ENCODE results near the gene GRID1.

The GRID1 gene

GRCh38 chr10:86285136-86285790 is 81.3 kb downstream of the GRID1 start:
- DNase-seq (ENCODE audit: low spot score in 2 of 2), result no peak
- in situ Hi-C loops (cut with MboI; ENCODE audit: low sequenced_read_pairs), result no loop called here

GRCh38 chr10:86284355-86285105 is 82.1 kb downstream of the GRID1 start:
- Histone ChIP-seq H3K36me3 (replicated peaks) (no peaks in the 10 kb centered on the region), H3K4me1 (no peaks in the 10 kb centered on the region), H3K27me3 (ENCODE audit: low read depth) (no peaks in the 10 kb centered on the region), H3K9me3 (peaks cover 3% of the 10 kb centered on the region; the same call in 1 of the 2 replicates), H3K4me3 (no peak overlapping the region)
- in situ Hi-C loops (cut with MboI; ENCODE audit: low sequenced_read_pairs), result no loop called here
- no peak for DNase-seq (ENCODE audit: low spot score in 2 of 2)

More at GRCh38 chr10:86285136-86285790, 81.3 kb downstream of the GRID1 start:
- H3K4me1 ChIP-seq, result no peaks in the 10 kb centered on the region
- H3K27me3 ChIP-seq (ENCODE audit: low read depth), result no peaks in the 10 kb centered on the region
- no peak overlapping the region for H3K4me3 ChIP-seq
- H3K9me3 ChIP-seq, result no peaks in the 10 kb centered on the region
- no peaks in the 10 kb centered on the region for H3K36me3 ChIP-seq (replicated peaks)

DNA sequence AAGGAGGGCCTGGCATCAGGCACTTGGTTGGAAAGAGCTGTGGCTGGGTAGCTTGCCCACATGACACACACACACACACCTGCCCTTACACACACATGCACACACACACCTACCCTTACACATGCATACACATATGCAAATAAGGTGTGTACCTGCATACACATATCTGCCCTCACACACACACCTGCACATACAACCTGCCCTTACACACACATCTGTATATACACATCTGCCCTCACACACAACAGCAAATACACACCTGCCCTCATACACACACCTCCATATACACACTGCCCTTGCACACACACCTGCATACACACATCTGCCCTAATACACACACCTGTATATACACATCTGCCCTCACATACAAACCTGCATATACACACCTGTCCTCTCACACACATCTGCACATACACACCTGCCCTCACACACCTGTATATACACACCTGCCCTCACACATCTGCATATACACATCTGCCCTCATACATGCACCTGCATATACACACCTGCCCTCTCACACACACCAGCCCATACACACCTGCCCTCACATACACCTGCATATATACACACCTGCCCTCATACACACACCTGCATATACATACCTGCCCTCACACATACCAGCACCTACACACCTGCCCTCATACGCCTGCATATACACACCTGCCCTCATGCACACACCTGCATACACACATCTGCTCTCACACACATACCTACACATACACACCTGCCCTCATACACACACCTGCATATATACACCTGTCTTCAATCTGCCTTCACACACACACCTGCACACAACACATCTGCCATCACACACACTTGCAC is 82.9 kb downstream of the GRID1 start:
- H3K9me3 ChIP-seq, result peaks cover 3% of the 10 kb centered on the region; the same call in 1 of the 2 replicates
- no peaks in the 10 kb centered on the region for H3K4me1 ChIP-seq
- no peak overlapping the region for H3K4me3 ChIP-seq
- H3K27me3 ChIP-seq (ENCODE audit: low read depth), result no peaks in the 10 kb centered on the region
- in situ Hi-C loops (cut with MboI; ENCODE audit: low sequenced_read_pairs), result no loop called here
- no peaks in the 10 kb centered on the region for H3K36me3 ChIP-seq (replicated peaks)
- DNase-seq (ENCODE audit: low spot score in 2 of 2), result no peak

- Histone ChIP-seq H3K4me1 (no peaks in the 10 kb centered on the region), H3K36me3 (replicated peaks) (no peaks in the 10 kb centered on the region), H3K9me3 (peaks cover 3% of the 10 kb centered on the region; the same call in 1 of the 2 replicates), H3K27me3 (ENCODE audit: low read depth) (no peaks in the 10 kb centered on the region), H3K4me3 (no peak overlapping the region)
- DNase-seq (ENCODE audit: low spot score in 2 of 2), result no peak
- in situ Hi-C loops (cut with MboI; ENCODE audit: low sequenced_read_pairs), result no loop called here
Observed at GRCh38 chr10:86282664-86283465, 83.7 kb downstream of the GRID1 start.

- no peaks in the 10 kb centered on the region for H3K36me3 ChIP-seq (replicated peaks)
- peaks cover 3% of the 10 kb centered on the region; the same call in 1 of the 2 replicates for H3K9me3 ChIP-seq
- H3K27me3 ChIP-seq (ENCODE audit: low read depth), result no peaks in the 10 kb centered on the region
- H3K4me1 ChIP-seq, result no peaks in the 10 kb centered on the region
- H3K4me3 ChIP-seq, result no peak overlapping the region
- DNase-seq (ENCODE audit: low spot score in 2 of 2), result no peak
- in situ Hi-C loops (cut with MboI; ENCODE audit: low sequenced_read_pairs), result no loop called here
Observed at GRCh38 chr10:86281396-86281795, 85.2 kb downstream of the GRID1 start.

- in situ Hi-C loops (cut with MboI; ENCODE audit: low sequenced_read_pairs), result no loop called here
- no peaks in the 10 kb centered on the region for H3K9me3 ChIP-seq
- no peaks in the 10 kb centered on the region for H3K36me3 ChIP-seq (replicated peaks)
- no peaks in the 10 kb centered on the region for H3K27me3 ChIP-seq (ENCODE audit: low read depth)
- no peak for DNase-seq (ENCODE audit: low spot score in 2 of 2)
- H3K4me3 ChIP-seq, result no peak overlapping the region
- H3K4me1 ChIP-seq, result no peaks in the 10 kb centered on the region
Observed at GRCh38 chr10:86269332-86269731, 97.3 kb downstream of the GRID1 start.

DNA sequence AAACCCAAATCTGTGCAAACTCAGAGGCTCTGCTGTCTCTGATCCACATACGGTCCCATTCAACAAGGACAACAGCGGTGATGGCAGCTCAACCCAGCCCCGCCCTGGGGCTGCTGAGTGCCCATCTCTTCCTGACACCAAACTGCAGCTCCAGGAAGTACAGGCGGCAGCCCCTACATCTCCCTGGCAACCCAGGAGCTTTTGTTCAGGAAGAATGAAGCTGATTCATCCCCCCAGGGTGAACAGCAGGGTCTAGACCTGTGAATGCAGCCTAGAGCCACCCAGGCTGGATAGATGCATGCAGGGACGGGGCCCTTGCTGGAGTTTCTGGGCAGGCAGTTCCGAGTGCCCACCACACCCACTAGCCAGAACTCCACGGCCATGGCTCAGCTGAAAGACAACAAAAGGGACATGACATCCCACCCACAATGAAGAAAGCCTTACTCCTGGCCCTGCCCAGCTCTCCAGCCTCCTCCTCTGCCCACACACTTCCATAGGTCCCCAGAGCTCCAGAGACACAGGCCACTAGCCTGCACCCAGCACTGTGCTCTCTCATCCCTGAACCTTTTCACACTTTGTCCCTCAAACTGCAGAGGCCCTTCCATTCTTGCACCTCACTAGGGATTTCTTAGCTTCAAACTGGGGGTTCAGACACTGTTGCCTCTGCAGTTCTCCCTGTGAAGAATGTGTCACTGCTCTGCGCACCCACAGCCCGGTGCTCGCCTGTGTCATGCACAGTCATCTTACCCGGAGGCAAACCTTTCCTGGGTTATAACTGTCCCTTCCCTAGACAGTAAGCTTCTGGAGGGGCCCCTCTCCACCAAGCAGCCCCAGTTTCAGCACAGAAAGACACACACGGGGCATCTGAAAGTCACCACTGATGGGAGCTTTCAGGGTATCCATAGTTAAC is 99.1 kb downstream of the GRID1 start:
- Histone ChIP-seq H3K36me3 (replicated peaks) (no peaks in the 10 kb centered on the region), H3K9me3 (no peaks in the 10 kb centered on the region), H3K4me3 (no peak overlapping the region), H3K27me3 (ENCODE audit: low read depth) (no peaks in the 10 kb centered on the region), H3K4me1 (no peaks in the 10 kb centered on the region)
- in situ Hi-C loops (cut with MboI; ENCODE audit: low sequenced_read_pairs), result no loop called here
- peak in 1 of 2 experiments; percentile 34 for DNase-seq (ENCODE audit: low spot score in 2 of 2)

GRCh38 chr10:86266446-86267242 is 100.0 kb downstream of the GRID1 start:
- no peaks in the 10 kb centered on the region for H3K4me1 ChIP-seq
- no peak for DNase-seq (ENCODE audit: low spot score in 2 of 2)
- no peak overlapping the region for H3K4me3 ChIP-seq
- in situ Hi-C loops (cut with MboI; ENCODE audit: low sequenced_read_pairs), result no loop called here
- H3K9me3 ChIP-seq, result no peaks in the 10 kb centered on the region
- no peaks in the 10 kb centered on the region for H3K36me3 ChIP-seq (replicated peaks)
- no peaks in the 10 kb centered on the region for H3K27me3 ChIP-seq (ENCODE audit: low read depth)

GRCh38 chr10:86265895-86266259 is 100.7 kb downstream of the GRID1 start:
- Histone ChIP-seq H3K27me3 (ENCODE audit: low read depth) (no peaks in the 10 kb centered on the region), H3K4me3 (no peak overlapping the region), H3K4me1 (no peaks in the 10 kb centered on the region), H3K36me3 (replicated peaks) (no peaks in the 10 kb centered on the region), H3K9me3 (no peaks in the 10 kb centered on the region)
- in situ Hi-C loops (cut with MboI; ENCODE audit: low sequenced_read_pairs), result no loop called here
- DNase-seq (ENCODE audit: low spot score in 2 of 2), result no peak

GRCh38 chr10:86265236-86265894 is 101.2 kb downstream of the GRID1 start:
- Histone ChIP-seq H3K9me3 (no peaks in the 10 kb centered on the region), H3K4me1 (no peaks in the 10 kb centered on the region), H3K36me3 (replicated peaks) (no peaks in the 10 kb centered on the region), H3K4me3 (no peak overlapping the region), H3K27me3 (ENCODE audit: low read depth) (no peaks in the 10 kb centered on the region)
- in situ Hi-C loops (cut with MboI; ENCODE audit: low sequenced_read_pairs), result no loop called here
- peak in 1 of 2 experiments; percentile 6 for DNase-seq (ENCODE audit: low spot score in 2 of 2)

DNA sequence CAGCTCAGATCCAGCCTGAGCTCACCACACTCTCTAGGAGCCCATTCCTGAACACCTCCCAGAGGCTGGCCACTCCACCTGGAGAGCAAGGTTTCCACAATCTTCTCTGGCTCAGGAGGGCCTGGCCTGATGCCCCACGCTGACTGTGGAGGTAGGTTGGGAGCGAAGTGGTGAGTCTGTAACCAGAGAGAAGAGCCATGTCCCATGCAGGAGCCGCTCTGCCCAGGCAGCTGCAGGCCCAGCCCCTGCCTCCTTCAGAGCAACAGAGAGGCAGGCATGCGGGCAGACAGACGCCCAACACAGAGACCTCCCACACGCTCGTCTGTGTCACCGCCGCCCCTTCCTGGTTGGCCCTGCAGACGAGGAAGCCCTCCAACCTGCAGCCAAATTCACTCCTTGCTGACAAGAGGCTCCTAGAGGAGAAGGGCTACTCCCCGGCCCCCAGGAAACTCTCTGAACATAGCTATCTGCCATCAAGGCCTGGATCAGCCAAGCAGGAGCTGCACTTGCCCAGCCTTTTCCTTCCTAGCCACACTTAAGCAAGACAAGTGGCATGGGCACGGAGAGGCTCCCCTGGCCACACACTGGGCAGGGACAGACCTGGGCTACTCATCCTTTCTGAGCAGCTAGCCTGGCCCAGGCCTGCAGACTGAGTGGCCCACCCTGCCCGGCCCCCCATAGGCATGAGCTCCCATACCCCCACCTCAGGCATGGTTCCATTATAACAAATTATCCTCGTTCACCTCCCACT is 101.9 kb downstream of the GRID1 start:
- Histone ChIP-seq H3K27me3 (ENCODE audit: low read depth) (no peaks in the 10 kb centered on the region), H3K4me3 (no peak overlapping the region), H3K36me3 (replicated peaks) (no peaks in the 10 kb centered on the region), H3K4me1 (no peaks in the 10 kb centered on the region), H3K9me3 (no peaks in the 10 kb centered on the region)
- peak in 1 of 2 experiments; percentile 5 for DNase-seq (ENCODE audit: low spot score in 2 of 2)
- in situ Hi-C loops (cut with MboI; ENCODE audit: low sequenced_read_pairs), result no loop called here
